Left renal cortex interstitium (tissue), 4 donors: ENCODE results near the gene ZKSCAN3. TPM values are rescaled to one million over a fixed set of nuclear protein-coding genes. Genes with fewer than 3 reads are reported as not detected.
"Not testable (repeated sequence)": the region's sequence is repeated elsewhere in the genome, so short reads cannot be mapped to it uniquely, and the experiment has no call there.

Experiments used
- DNase-seq, 4 donors: peaks; one replicate each; pipeline ENCODE4 v3.0.0-alpha.2; 2013; ENCODE audit warnings: low read depth in 4 of 4, low spot score in 2 of 4, missing footprints in 1 of 4
- polyA plus RNA-seq, 4 donors: library from polyadenylated mRNA; unstranded; fragments of 120-200 nt; gene quantifications; one replicate each; pipeline ENCODE4 v1.2.1, GENCODE V29; 2013; ENCODE audit not compliant: insufficient read length in 4 of 4

Gene ZKSCAN3
- polyA plus RNA-seq, 4 donors, result 6.9 to 14.6 (median 11.0) TPM

DNA sequence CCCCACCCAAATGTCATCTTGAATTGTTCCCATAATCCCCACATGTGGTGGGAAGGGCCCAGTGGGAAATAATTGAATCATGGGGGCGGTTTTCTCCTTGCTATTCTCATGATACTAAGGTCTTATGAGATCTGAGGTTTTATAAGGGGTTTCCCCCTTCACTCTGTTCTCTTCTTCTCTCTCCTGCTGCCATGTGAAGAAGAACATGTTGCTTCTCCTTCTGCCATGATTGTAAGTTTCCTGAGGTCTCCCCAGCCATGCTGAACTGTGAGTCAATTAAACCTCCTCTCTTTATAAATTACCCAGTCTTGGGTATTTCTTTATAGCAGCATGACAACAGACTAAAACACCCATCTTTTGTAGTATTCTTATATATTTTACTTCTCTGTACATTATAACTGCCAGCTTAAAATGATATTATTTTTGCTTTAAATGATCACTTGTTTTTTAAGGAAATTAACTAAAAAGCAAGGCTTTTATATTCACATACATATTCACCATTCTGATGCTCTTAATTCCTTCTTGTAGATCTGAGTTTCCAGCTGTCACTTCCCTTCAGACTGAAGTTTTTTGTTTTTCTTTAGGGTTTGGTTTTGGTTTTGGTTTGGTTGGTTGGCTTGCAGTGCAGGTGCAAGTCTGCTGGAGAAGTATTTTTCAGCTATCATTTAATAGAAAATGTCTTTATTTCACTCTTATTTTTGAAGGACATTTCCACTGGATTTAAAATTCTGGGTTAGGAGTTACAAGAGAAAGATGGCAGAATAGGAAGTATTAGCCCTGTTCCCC, 9.2 kb upstream of the ZKSCAN3 start:
- DNase-seq, result no peak

DNA sequence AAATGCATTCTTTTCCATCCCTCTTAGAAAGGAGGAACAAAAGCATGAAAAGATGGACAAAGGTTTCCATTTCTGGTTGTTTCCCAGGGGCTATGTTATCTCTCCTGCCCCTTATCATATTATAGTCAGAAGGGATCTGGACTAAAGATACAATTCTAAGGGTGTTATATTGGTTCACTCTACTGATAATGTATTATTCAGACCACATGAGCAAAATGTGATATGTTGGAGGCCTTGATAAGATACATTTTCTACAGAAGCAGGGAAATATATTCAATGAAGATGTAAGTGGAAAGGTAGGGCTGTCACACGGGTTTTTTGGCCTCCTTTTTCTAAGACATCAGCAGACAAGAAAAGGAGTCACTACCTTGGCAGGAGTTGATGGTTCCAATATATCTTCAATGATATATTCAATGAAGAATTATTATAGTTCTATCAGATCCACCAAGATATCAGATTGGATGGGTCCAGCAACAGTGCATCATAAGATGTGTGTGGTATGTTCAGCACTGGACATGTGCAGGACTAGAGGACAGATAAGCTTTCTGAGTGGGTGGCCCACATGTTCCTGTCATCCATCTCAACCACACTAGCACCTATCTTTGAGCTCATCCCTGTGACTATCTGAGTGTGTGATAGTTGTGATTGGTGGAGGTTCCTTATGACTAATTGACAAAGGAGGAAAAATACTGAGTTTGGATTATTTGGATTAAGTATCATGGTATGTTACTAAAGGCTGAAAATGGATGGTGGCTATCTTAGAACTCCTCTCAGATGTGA, 5.7 kb upstream of the ZKSCAN3 start:
- DNase-seq, result no peak

DNA sequence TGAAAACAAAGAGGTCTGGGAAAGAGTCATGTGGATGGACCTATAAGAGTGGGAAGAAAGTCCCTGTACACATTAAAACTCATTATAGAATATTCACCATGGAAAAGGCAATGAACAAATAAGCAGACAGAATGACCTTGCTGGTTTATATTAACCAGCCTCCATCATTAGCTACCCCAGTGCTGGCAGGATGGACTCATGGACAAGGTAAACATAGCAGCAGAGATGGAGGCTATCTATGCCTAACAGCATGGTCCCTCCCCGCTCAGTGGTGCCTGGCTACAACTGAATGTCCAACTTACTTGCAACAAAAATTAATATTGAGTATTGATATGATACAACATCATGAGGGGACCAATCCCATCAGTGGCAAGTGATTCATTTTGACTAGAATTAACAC, 4.5 kb upstream of the ZKSCAN3 start:
- DNase-seq, result no peak

DNA sequence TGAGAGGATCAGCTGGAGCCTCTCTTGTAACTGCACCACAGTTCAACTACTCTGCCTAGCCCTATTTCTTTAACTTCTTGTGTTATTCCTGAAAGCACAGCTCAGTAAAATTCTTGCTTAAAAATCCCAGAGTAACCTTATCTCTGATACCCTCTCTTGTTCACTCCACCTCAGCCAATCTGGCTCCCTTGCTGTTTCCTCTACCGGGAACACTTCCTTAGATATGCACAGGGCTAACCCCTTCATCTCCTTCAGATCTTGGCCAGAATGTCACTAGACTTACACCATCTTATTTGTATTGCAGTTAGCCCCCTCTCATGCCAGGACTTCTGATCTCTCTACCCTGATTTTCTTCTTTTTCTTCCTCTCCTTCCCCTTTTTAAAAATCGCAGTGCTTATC, 2.6 kb upstream of the ZKSCAN3 start:
- no peak for DNase-seq

DNA sequence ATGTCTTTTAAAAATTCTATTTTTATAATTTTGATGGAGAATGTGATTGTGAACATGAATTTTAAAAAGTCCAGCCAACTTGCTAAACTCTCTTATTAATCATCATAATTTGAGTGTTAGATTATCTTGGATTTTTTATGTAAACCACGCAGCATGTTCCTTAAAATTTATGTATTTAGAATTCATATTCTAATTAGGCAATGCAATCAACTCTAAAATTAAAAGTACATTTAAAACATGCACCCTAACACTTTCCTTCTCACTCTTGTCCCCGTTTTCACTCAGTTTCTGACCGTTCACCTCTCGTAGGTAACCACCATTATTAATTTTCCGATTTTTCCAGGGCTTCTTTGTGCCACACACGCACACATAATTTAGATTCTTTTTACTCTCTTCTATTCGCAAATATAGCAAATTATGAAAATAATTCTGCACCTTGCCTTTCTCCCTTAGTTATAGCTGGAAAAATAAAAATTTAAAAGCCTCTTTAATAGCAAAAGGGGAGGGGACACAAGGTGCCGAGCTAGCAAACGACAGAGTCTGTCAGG, 329 bp upstream of the ZKSCAN3 start:
- DNase-seq, result no peak

DNA sequence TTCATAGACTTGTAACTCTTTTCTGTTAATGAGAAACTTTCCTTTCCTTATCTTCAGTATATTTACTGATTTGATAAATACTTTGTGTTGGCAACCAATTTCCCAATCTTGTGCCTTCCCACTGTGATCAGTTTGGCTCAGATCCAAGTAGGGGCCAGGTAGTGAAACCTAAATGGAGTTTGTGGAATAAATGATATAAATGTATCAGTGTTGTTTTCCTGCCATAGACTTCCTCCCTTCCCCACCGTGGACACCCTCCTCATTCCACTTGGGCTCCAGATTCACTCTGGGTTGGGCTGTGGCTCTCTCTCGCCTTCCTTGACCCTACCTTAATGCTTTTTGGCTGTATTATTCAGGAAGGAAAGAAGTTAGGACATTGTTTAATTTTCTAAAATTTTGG, 1.3 kb downstream of the ZKSCAN3 start:
- no peak for DNase-seq

DNA sequence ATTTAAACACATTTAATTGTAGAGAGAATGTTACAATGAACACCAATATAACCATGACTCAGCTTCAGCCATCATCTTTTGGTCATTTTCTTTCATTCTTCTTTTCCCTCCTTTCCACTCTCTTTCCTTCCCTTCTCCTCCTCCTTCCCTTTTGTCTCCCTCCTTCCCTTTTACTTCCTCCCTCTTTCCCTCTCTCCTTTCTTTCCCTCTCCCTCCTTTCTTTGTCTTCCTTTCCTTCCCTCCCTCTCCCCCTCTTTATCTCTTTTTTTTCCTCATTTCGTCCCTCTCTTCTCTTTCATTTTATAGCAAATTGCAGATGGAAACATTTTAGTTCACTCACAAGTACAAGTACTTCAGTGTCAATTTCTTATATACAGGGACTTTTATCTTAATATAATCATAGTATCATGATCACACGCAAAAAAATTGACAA, 1.8 kb downstream of the ZKSCAN3 start:
- no peak for DNase-seq

DNA sequence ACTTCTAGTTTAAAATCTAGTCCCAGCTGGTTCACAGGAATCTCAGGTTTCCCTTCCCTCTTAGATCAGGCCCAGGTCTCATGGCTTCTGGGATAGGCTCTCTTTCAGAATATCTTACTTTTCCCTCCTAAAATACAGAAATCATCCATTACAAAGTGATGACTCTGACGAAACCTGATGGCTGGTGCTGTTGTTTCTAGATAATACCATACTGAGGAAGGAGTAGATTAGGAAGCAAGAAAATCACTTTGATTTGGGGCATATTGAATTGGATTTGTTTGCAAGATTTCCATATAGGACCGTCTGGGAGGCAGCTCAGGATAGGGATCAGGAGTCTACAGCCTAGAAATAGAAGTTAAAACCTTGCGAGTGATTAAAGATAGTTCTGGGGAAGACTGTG, 3.6 kb downstream of the ZKSCAN3 start:
- DNase-seq, result no peak

DNA sequence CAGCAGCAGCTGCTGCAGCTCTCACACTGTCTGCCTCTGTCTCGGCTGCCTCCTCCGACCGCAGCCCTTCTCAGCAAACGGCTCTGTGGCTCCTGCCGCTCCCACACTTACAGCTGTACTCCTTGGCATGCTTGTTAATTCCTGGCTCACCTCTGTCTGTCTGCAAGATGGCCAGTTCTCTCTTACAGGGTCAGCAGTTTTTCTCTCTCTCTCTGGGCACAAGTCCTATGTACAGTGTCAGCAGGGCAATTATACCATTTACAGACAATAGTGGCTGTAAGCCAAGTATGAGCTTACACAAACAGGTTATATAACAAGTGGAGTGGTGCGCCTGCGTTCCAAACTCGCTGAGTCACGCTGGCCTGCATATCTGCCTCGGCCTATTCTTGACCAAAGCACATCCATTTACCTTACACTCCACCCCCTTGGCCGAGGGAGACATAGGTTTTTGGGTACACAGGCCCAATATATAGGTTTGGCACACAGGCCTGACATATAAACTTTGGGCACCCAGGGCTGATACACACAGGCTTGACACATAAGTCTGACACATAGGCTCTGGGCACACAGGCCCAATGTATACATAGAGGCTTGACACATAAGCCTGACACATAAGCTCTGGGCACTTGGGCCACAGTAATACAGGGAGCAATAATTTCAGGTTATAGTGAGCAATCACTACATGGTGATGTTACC, 4.4 kb downstream of the ZKSCAN3 start:
- no peak for DNase-seq

DNA sequence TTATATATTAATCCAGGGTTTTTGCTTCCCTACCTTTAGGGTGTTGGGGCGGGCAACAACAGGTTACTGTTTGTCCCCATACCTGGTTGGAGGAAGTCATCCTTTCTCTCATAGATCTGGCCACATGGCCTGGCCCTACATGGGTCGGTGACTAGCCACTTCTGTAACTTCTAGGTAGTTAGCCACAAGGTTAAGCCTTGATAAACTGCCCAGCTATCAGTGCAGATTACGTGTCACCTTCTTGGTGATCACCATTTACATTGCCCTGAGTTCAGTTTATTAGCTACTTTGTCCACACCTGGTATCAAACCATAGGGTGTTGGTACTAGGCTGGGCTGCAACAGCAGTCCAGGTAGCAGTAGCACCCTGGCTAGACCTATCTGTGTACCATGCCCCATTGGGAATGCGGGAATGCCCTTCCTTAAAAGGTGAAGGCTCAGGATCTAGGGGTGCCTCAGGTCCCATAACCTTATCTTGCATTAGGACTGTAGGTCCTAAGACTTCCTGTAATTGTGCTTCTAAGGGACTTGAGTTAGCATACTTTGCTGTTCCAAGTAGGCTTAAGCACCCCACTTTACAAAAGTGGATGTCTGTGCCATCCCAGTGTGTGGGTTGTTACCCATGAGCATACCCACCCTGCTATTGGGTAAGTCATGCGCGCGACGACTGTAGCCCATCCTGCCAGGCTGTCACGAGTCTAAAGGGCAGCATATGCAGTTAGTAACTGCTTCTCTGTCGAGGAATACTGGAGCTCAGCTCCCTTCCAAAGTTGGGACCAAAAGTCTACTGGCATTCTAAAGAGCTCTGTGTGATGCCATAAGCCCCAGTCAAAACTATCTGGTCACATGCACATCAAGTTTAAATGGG, 5.2 kb downstream of the ZKSCAN3 start:
- no peak for DNase-seq

DNA sequence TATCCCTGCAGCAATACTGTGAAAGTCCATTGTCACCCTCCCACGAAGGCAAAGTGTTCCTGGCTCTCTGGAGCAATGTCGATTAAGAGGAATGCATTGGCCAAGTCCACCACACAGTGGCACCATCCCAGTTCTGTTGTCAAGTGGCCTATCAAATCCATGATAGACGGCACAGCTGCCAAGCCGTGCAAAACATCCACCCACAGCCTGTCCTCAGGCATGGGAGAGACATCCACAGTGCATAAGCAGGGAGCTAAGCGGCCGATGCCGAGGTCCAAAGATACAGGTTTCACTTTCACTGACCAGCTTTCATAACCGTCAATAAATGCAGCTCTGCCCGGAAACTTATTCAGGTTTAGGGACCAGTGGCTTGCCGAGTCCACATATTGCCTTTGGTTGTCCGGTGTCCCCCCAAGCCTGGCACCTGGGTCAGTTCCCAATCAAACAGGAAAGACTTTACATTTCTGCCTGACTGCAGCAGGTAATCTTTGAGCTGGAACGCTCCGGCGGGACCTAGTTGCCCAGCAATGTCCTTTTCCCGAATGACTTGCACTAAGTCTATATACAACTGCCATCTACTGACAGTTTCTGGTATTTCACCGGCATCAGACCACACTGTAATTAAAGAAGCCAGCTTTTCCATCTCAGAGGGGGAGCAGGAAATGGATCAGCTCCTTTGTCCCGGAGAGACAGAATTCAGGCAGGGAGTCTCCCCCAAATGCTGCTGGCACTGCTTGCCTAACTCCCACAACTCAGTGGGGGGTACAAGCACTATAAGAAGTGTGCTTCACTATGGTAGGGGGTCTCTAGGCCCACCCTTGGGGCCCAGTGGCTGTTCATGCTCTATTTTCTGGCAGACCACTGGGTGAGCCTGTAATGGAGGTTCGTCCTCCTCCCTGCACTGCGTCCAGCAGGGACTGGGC, 6.3 kb downstream of the ZKSCAN3 start:
- DNase-seq, result peak; percentile 77 to 91 (median 80)

DNA sequence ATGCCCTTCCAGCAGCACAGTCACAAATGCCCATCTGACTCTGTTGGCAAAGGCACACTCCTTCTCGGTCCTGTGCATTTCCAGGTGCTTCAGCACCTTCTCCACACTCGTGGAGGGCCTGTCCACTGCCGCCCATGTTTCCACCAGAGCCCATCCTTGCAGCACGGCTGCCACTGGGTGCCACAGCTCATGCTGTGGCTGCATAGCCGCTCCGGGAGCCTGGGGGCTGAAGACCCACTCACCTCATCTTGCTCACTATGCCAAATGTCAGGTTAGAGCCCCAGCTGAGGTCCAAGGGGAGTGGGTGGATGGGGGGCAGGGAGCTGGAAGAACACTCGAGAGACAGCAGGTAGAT, 6.9 kb downstream of the ZKSCAN3 start:
- DNase-seq, result no peak

DNA sequence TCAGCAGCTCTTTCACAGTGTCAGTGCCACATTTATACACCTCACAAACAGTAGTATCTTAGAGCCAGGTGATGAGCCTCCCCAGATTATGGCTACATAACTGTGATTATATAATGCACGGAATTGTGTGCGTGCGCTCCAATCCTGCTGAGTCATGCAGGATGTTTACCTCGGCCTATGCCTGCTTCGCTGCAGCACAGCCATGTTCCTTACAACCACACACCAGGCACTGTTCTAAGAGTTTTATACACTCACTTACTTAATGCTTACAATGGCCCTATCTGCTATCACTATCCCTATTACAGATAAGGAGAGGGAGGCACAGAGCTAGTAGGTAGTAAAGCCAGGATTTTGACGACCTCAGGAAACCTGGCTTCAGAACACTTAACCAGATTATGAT, 7.3 kb downstream of the ZKSCAN3 start:
- DNase-seq, result no peak

DNA sequence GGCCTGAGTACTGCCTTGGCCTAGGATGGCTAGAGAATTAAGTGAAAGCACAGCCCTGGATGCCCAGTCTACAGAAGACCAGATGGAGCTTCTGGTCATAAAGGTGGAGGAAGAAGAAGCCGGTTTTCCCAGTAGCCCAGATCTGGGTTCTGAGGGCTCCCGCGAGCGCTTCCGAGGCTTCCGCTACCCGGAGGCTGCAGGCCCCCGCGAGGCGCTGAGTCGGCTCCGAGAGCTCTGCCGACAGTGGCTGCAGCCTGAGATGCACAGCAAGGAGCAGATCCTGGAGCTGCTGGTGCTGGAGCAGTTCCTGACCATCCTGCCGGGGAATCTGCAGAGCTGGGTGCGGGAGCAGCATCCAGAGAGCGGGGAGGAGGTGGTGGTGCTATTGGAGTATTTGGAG, 9.8 kb downstream of the ZKSCAN3 start:
- DNase-seq, result not testable (repeated sequence)

DNA sequence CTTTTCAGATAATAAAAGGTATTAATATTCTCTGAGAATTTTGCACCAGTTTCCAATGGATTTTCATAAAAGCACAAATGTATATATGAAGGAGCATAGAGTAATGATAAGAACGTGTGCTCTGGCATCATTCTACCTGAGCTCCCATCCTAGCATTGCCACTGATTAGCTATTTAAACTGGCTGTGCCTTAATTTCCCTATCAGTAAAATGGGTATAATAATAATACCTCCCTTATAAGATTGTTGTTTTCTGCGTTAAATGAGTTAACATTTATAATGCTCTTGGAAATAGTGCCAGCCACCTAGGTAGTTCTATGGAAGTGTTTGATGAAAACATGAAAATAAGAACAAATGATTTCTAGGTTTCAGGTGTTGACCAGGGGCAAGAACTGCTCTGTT, 11.2 kb downstream of the ZKSCAN3 start:
- no peak for DNase-seq

DNA sequence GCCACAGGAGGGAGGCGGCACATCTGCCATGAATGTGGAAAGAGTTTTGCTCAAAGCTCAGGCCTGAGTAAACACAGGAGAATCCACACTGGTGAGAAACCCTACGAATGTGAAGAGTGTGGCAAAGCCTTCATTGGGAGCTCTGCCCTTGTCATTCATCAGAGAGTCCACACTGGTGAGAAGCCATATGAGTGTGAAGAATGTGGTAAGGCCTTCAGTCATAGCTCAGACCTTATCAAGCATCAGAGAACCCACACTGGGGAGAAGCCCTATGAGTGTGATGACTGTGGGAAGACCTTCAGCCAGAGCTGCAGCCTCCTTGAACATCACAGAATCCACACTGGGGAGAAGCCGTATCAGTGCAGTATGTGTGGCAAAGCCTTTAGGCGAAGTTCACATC, 15.8 kb downstream of the ZKSCAN3 start:
- not testable (repeated sequence) for DNase-seq

DNA sequence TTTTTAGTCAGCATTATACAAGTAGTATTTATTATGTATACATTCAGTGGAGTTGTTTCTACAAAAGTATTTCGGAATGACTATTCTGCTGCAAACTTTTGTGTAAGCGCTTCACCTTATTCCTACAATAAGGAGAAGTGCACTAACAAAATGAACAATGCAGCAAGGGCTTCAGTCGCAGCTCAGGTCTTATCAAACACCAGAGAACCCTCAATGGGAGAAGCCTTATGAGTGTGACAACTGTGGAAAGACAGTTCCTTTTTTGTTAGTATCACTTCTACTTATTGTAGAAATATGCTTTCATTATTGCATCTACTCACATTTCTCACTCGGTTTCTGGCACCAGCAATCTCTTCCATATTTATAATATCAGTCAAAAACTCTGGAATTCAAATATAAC, 18.8 kb downstream of the ZKSCAN3 start:
- DNase-seq, result no peak

DNA sequence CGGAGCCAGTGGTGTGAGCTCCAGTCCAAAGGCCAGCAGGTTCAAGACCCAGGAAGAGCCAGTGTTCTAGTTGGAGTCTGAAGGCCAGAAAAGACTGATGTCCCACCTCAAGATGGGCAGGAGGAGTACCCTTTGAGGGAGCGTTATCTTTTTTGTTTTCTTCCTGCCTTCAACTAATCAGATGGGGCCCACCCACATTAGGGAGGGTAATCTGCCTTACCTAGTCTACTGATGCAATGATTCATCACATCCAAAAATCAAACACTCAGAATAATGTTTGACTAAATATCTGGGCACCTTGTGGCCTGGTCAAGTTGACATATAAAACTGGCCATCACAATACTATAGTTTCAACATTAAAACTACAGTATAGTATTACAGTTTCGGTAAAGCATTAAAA, 19.7 kb downstream of the ZKSCAN3 start:
- no peak for DNase-seq

DNA sequence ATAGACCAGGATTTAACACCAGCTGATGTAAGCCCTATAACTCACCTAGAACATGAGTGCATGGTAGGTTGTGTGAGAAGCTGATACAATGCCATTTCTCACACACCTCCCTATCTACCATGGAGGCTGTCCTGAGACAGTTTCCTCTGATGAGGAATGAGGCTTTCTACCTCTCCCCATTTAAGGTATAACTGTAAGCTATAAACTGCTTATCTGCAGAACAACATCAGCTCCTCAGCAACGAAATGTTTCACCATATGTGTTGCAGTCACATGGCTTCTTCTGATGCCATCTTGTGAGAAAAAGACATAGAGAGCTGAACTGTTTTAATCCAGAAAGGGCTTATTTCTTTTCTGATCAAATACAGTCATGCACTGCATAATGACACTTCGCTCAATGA, 20.7 kb downstream of the ZKSCAN3 start:
- DNase-seq, result no peak
